Astrocyte of the cerebellum (primary cell): ENCODE measurements around the gene REV3L.

Experiments used
- DNase-seq: peaks from one replicate; pipeline ENCODE4 v3.0.0-alpha.2; 2011; ENCODE audit warnings: low read depth
- H3K4me3 ChIP-seq: 2 replicates; pipeline ENCODE4 v1.5.1; 2011; ENCODE audit warnings: mild to moderate bottlenecking, low read depth, low read length, moderate library complexity
- in situ Hi-C: cut with HindIII; loops from 2 replicates; pipeline ENCODE4 v1.10.0; 2017; ENCODE audit warnings: low sequenced_read_pairs
- TF ChIP-seq, protein P1 (sequence below): IDR thresholded peaks from 2 replicates; pipeline ENCODE4 v1.5.1; 2012; ENCODE audit warnings: low read length, low read depth, moderate library complexity, mild to moderate bottlenecking; ENCODE audit errors: missing control alignments

The REV3L gene

GRCh38 chr6:111274593-111275217, 208.3 kb downstream of the REV3L start:
- TF ChIP-seq, protein P1, sequence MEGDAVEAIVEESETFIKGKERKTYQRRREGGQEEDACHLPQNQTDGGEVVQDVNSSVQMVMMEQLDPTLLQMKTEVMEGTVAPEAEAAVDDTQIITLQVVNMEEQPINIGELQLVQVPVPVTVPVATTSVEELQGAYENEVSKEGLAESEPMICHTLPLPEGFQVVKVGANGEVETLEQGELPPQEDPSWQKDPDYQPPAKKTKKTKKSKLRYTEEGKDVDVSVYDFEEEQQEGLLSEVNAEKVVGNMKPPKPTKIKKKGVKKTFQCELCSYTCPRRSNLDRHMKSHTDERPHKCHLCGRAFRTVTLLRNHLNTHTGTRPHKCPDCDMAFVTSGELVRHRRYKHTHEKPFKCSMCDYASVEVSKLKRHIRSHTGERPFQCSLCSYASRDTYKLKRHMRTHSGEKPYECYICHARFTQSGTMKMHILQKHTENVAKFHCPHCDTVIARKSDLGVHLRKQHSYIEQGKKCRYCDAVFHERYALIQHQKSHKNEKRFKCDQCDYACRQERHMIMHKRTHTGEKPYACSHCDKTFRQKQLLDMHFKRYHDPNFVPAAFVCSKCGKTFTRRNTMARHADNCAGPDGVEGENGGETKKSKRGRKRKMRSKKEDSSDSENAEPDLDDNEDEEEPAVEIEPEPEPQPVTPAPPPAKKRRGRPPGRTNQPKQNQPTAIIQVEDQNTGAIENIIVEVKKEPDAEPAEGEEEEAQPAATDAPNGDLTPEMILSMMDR = no peak
- no peak for DNase-seq
- in situ Hi-C loops = no loop called here
- no peak overlapping the region for H3K4me3 ChIP-seq

- DNase-seq = no peak
- TF ChIP-seq, protein P1 = no peak
- in situ Hi-C loops = no loop called here
Measured at GRCh38 chr6:111270121-111270520, 212.9 kb downstream of the REV3L start.

DNA sequence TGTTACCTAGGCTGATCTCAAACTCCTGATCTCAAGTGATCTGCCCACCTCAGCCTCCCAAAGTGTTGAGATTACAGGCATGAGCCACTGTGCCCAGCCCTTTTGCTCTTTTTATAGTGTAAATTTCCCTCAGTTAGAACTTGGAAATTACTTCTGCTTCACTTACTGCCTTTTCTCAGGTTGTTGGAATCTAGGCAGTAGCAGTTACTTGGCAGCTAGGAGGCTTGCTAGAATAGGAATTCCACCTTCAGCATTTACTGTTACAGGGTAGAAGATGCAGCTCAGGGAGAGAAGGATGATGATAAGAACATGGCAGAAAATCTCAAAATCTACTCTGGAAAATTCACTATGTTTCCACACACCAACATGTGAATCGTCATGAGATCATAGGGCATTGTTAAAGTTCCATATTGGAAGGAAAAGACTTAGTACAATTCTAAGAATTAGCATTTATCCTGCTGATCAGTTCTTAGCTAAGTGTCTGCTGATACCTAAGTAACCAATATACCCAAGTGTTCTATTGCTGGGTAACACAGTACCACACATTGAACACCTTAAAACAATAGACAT, 213.5 kb downstream of the REV3L start:
- no peak overlapping the region for H3K4me3 ChIP-seq
- TF ChIP-seq, protein P1 = peak; percentile 20
- no peak for DNase-seq
- in situ Hi-C loops = no loop called here

More at GRCh38 chr6:111270121-111270520, 212.9 kb downstream of the REV3L start:
- H3K4me3 ChIP-seq = no peak overlapping the region

GRCh38 chr6:111267764-111268333, 215.2 kb downstream of the REV3L start:
- in situ Hi-C loops = no loop called here
- H3K4me3 ChIP-seq = no peak overlapping the region
- TF ChIP-seq, protein P1 = no peak
- DNase-seq = no peak

- no peak overlapping the region for H3K4me3 ChIP-seq
- TF ChIP-seq, protein P1 = no peak
- in situ Hi-C loops = no loop called here
- DNase-seq = no peak
Measured at GRCh38 chr6:111266276-111266675, 216.7 kb downstream of the REV3L start.

- DNase-seq = no peak
- no peak overlapping the region for H3K4me3 ChIP-seq
- in situ Hi-C loops = no loop called here
- TF ChIP-seq, protein P1 = no peak
Measured at GRCh38 chr6:111265842-111266241, 217.2 kb downstream of the REV3L start.
